ENCODE measurements around the gene ELF2.
A peak's percentile ranks its signal among the peaks of the same experiment; 100 is the strongest.

ELF2 gene

GRCh38 chr4:139083607-139083955 is 93.4 kb downstream of the ELF2 start (continued):
- TF ChIP-seq HIC1 (tag by site-specific recombination; IDR thresholded peaks at IDR 0.05), result no peak
- TF ChIP-seq ZNF239 (tag by site-specific recombination; IDR thresholded peaks at IDR 0.05), result no peak
- no peak for TF ChIP-seq ZNF280C (tag by site-specific recombination; IDR thresholded peaks at IDR 0.05)
- TF ChIP-seq KLF7 (tag by site-specific recombination; IDR thresholded peaks at IDR 0.05; ENCODE audit: borderline replicate concordance), result no peak
- TF ChIP-seq ZNF157 (tag by site-specific recombination; IDR thresholded peaks at IDR 0.05), result no peak

GRCh38 chr4:139082750-139083606 is 94.0 kb downstream of the ELF2 start:
- Histone ChIP-seq H3K9me3 (ENCODE audit: control insufficient read depth, insufficient read depth, low read depth, low read length) (no peaks in the 10 kb centered on the region), H3K4me3 (ENCODE audit: low read depth, low read length) (peak overlapping the region; percentile 85), H3K4me1 (ENCODE audit: control insufficient read depth, insufficient read depth, low read length) (no peaks in the 10 kb centered on the region; the same call in 1 of the 2 replicates), H3K36me3 (ENCODE audit: control insufficient read depth in 2 of 2, insufficient read depth in 1 of 2, low read length in 2 of 2) (no peaks in the 10 kb centered on the region), H3K27ac (ENCODE audit: extremely low read depth, low read depth, low read length) (peak overlapping the region; percentile 91)
- POLR2A ChIA-PET, result interaction anchor here (0.6 to 1.0 kb wide), 5 partner anchors 53 to 398 kb away, joined by 4 to 7 read pairs (median 5); partner anchors contain the start of genes ELF2 and NAA15
- CTCF ChIA-PET, result no interaction called here
- TF ChIP-seq ZNF600 (tag by site-specific recombination; IDR thresholded peaks at IDR 0.05) (0 out of 2 replicates have a peak, but pooled peaks have one; percentile 13), ZBTB20 (tag by site-specific recombination; IDR thresholded peaks at IDR 0.05) (peak; percentile 87), ZNF473 (tag by site-specific recombination; IDR thresholded peaks at IDR 0.05) (no peak), ZNF558 (tag by site-specific recombination; IDR thresholded peaks at IDR 0.05) (0 out of 2 replicates have a peak, but pooled peaks have one; percentile 15), ZBTB44 (tag by site-specific recombination; IDR thresholded peaks at IDR 0.05) (peak; percentile 17; the same call in 1 of the 2 replicates), HOXA7 (CRISPR knock-in tag; IDR thresholded peaks at IDR 0.05; ENCODE audit: borderline replicate concordance) (no peak), ZNF76 (tag by site-specific recombination; IDR thresholded peaks at IDR 0.05; ENCODE audit: borderline replicate concordance, low read depth) (peak; percentile 29; the same call in 1 of the 2 replicates), KLF16 (tag by site-specific recombination; IDR thresholded peaks at IDR 0.05) (no peak), ELK4 (IDR thresholded peaks at IDR 0.05; ENCODE audit: borderline replicate concordance, low read depth, low read length) (peak; percentile 90), ZFP37 (tag by site-specific recombination; IDR thresholded peaks at IDR 0.05) (no peak), PRDM6 (tag by site-specific recombination; IDR thresholded peaks at IDR 0.05) (0 out of 2 replicates have a peak, but pooled peaks have one; percentile 18), ZNF2 (tag by site-specific recombination; IDR thresholded peaks at IDR 0.05) (peak; percentile 55), ZBTB8A (tag by site-specific recombination; IDR thresholded peaks at IDR 0.05) (peak; percentile 39; the same call in 1 of the 2 replicates), SP2 (tag by site-specific recombination; IDR thresholded peaks at IDR 0.05) (peak; percentile 92), ZNF580 (tag by site-specific recombination; IDR thresholded peaks at IDR 0.05) (0 out of 2 replicates have a peak, but pooled peaks have one; percentile 6), ZNF416 (tag by site-specific recombination; IDR thresholded peaks at IDR 0.05) (no peak), SP7 (tag by site-specific recombination; IDR thresholded peaks at IDR 0.05) (peak; percentile 69; the same call in 1 of the 2 replicates), ZNF398 (tag by site-specific recombination; IDR thresholded peaks at IDR 0.05) (peak; percentile 92), ZNF571 (tag by site-specific recombination; IDR thresholded peaks at IDR 0.05) (no peak)
